GM12878 (cell line): ENCODE data around the gene AP1G2.

Experiments used
- BHLHE40 ChIP-seq, 2 experiments: fragments of 450-650 bp in 1 of 2; IDR thresholded peaks; 2 replicates each; pipeline ENCODE4 v1.6.1; 2011 to 2017; ENCODE audit warnings: low read depth in 2 of 2, borderline replicate concordance in 1 of 2, improper control_type of control experiment in 1 of 2, low read length in 1 of 2, mild to moderate bottlenecking in 1 of 2
- CBX5 ChIP-seq: sonication (generic); IDR thresholded peaks from 2 replicates; pipeline ENCODE4 v1.6.1; 2016; ENCODE audit warnings: low read depth, moderate library complexity, mild to moderate bottlenecking, inconsistent platforms
- CTCF ChIP-seq, 3 experiments: IDR thresholded peaks in 2 of 3; conservative IDR thresholded peaks in 1 of 3; 2 replicates each; pipeline ENCODE4 v1.5.1; 2011; ENCODE audit warnings: low read depth in 3 of 3, low read length in 3 of 3, mild to moderate bottlenecking in 3 of 3, control low read depth in 2 of 3, moderate library complexity in 2 of 3, inconsistent platforms in 1 of 3, mixed read lengths in 1 of 3; ENCODE audit not compliant: control insufficient read depth in 2 of 3, insufficient read depth in 1 of 3; ENCODE audit errors: extremely low read depth in 1 of 3
- EZH2 ChIP-seq: IDR thresholded peaks from 2 replicates; pipeline ENCODE4 v1.6.1; 2012; ENCODE audit warnings: low read depth, mild to moderate bottlenecking, control low read depth, inconsistent platforms, low read length, borderline replicate concordance; ENCODE audit not compliant: control insufficient read depth
- FOXM1 ChIP-seq: IDR thresholded peaks from 2 replicates; pipeline ENCODE4 v1.6.1; 2012; ENCODE audit warnings: low read depth, mild to moderate bottlenecking, inconsistent platforms, low read length, moderate library complexity
- NR2C1 ChIP-seq: fragments of 450-650 bp; IDR thresholded peaks from 2 replicates; pipeline ENCODE4 v1.6.1; 2017; ENCODE audit warnings: antibody characterized with exemption, mild to moderate bottlenecking, moderate library complexity
- PKNOX1 ChIP-seq: fragments of 450-650 bp; IDR thresholded peaks from 2 replicates; pipeline ENCODE4 v1.6.1; 2016; ENCODE audit warnings: mild to moderate bottlenecking
- POLR2A ChIP-seq: IDR thresholded peaks from 2 replicates; pipeline ENCODE4 v1.6.1; 2011; ENCODE audit warnings: low read depth, mild to moderate bottlenecking, low read length
- POLR2AphosphoS5 ChIP-seq: IDR thresholded peaks from 2 replicates; pipeline ENCODE4 v1.6.1; 2011; ENCODE audit warnings: mild to moderate bottlenecking, low read length, inconsistent platforms
- SMARCA5 ChIP-seq: fragments of 450-650 bp; IDR thresholded peaks from 2 replicates; pipeline ENCODE4 v1.6.1; 2017; ENCODE audit warnings: mild to moderate bottlenecking
- SREBF1 ChIP-seq: IDR thresholded peaks from 2 replicates; pipeline ENCODE4 v1.6.1; 2012; ENCODE audit warnings: mild to moderate bottlenecking, low read length

- TF ChIP-seq CTCF (IDR thresholded peaks at IDR 0.05 in 2 of 3, conservative IDR thresholded peaks at IDR 0.05 in 1 of 3; ENCODE audit: control insufficient read depth in 2 of 3, extremely low read depth in 1 of 3, insufficient read depth in 1 of 3, low read depth in 3 of 3, low read length in 3 of 3) (no peak), FOXM1 (peak; percentile 95), BHLHE40 (IDR thresholded peaks at IDR 0.05; ENCODE audit: borderline replicate concordance in 1 of 2, low read depth in 2 of 2, low read length in 1 of 2) (peak in 1 of 2 experiments; percentile 21; a peak in 2 of 4 replicates), SREBF1 (no peak), PKNOX1 (peak; percentile 21; the same call in 1 of the 2 replicates), CBX5 (peak; percentile 90; the same call in 1 of the 2 replicates), SMARCA5 (peak; percentile 31; the same call in 1 of the 2 replicates), POLR2AphosphoS5 (peak; percentile 32; the same call in 1 of the 2 replicates), POLR2A (peak; percentile 32; the same call in 1 of the 2 replicates), NR2C1 (no peak), EZH2 (no peak)
Observed at GRCh38 chr14:23605931-23606585, 38.5 kb upstream of the AP1G2 start.
